HL-60 (cell line): ENCODE measurements around the gene PLCD4.

ENCODE experiments used
- DNase-seq, 2 experiments: peaks; one replicate each; pipeline ENCODE4 v3.0.0-alpha.2; 2010 to 2020; ENCODE audit warnings: low read depth in 1 of 2, low spot score in 1 of 2
- H3K27ac ChIP-seq: fragments of 250-450 bp; sonication (Bioruptor Pico); replicated peaks from 2 replicates; pipeline ENCODE4 v1.5.1; 2020; ENCODE audit warnings: mild to moderate bottlenecking, moderate library complexity
- H3K27me3 ChIP-seq: fragments of 250-450 bp; sonication (Bioruptor Pico); 2 replicates; pipeline ENCODE4 v1.5.1; 2021; ENCODE audit warnings: mild to moderate bottlenecking, moderate library complexity; ENCODE audit not compliant: insufficient read depth, poor library complexity, severe bottlenecking
- H3K4me3 ChIP-seq: replicated peaks from 2 replicates; pipeline ENCODE4 v1.5.1; 2011; ENCODE audit warnings: mild to moderate bottlenecking, control low read depth, low read length; ENCODE audit not compliant: insufficient read depth
- CTCF ChIP-seq: IDR thresholded peaks from one replicate; pipeline ENCODE4 v1.5.1; 2011; ENCODE audit warnings: low read length, control low read depth, inconsistent platforms; ENCODE audit not compliant: insufficient read depth
- GABPA ChIP-seq: IDR thresholded peaks from 2 replicates; pipeline ENCODE4 v1.6.1; 2012; ENCODE audit warnings: low read depth
- POLR2AphosphoS5 ChIP-seq: IDR thresholded peaks from 2 replicates; pipeline ENCODE4 v1.6.1; 2012; ENCODE audit warnings: low read depth
- SPI1 ChIP-seq: IDR thresholded peaks from 2 replicates; pipeline ENCODE4 v1.6.1; 2012; ENCODE audit warnings: low read depth, mild to moderate bottlenecking, borderline replicate concordance
- long read RNA-seq: library from polyadenylated mRNA; unstranded; transcript quantifications from one replicate; pipeline ENCODE4 v2.0.0, GENCODE V29; 2020
- TF ChIP-seq, protein P1 (sequence below): IDR thresholded peaks from 2 replicates; pipeline ENCODE4 v1.6.1; 2012; ENCODE audit warnings: low read depth; ENCODE audit not compliant: insufficient replicate concordance

Gene PLCD4
- long read RNA-seq, result 0 reads

- DNase-seq, result no peak
- Histone ChIP-seq H3K27me3 (no peaks in the 10 kb centered on the region), H3K27ac (no peak within 1 kb of the TSS), H3K4me3 (no peak within 1 kb of the TSS)
- TF ChIP-seq, protein P1, sequence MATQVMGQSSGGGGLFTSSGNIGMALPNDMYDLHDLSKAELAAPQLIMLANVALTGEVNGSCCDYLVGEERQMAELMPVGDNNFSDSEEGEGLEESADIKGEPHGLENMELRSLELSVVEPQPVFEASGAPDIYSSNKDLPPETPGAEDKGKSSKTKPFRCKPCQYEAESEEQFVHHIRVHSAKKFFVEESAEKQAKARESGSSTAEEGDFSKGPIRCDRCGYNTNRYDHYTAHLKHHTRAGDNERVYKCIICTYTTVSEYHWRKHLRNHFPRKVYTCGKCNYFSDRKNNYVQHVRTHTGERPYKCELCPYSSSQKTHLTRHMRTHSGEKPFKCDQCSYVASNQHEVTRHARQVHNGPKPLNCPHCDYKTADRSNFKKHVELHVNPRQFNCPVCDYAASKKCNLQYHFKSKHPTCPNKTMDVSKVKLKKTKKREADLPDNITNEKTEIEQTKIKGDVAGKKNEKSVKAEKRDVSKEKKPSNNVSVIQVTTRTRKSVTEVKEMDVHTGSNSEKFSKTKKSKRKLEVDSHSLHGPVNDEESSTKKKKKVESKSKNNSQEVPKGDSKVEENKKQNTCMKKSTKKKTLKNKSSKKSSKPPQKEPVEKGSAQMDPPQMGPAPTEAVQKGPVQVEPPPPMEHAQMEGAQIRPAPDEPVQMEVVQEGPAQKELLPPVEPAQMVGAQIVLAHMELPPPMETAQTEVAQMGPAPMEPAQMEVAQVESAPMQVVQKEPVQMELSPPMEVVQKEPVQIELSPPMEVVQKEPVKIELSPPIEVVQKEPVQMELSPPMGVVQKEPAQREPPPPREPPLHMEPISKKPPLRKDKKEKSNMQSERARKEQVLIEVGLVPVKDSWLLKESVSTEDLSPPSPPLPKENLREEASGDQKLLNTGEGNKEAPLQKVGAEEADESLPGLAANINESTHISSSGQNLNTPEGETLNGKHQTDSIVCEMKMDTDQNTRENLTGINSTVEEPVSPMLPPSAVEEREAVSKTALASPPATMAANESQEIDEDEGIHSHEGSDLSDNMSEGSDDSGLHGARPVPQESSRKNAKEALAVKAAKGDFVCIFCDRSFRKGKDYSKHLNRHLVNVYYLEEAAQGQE, result no peak
- no peak for TF ChIP-seq SPI1
- TF ChIP-seq CTCF, result no peak
- no peak for TF ChIP-seq POLR2AphosphoS5
- no peak for TF ChIP-seq GABPA
These were observed at the start of gene PLCD4 for GRCh38 chr2:218607436-218608115. Gene PLCD4 (plus strand): TSS chr2:218607899. CDS start chr2:218615740, 7,841 bp downstream.

DNA sequence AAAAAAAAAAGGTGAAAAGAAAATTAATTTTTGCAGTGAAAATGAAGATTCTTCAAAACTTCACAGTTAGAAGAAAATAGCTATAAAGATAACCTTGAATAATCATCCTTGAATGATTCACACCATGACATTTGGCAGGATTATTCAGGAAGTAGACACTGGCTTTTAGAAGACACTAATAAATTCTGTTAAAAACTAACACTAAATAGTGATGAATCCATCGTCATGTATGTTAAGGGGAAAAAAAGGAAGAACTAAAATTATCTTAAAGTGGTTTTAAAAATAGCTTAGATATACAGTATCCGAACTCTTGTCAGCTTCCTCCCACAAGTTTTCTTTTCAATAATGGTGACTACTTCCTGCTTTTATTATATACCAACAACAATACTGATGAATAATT is 49.8 kb upstream of the PLCD4 start:
- H3K27ac ChIP-seq, result no peak overlapping the region
- no peak for DNase-seq
- no peak overlapping the region for H3K4me3 ChIP-seq
- TF ChIP-seq POLR2AphosphoS5 (no peak), SPI1 (no peak), CTCF (no peak), GABPA (no peak)
- TF ChIP-seq, protein P1, result no peak
- no peaks in the 10 kb centered on the region for H3K27me3 ChIP-seq

DNA sequence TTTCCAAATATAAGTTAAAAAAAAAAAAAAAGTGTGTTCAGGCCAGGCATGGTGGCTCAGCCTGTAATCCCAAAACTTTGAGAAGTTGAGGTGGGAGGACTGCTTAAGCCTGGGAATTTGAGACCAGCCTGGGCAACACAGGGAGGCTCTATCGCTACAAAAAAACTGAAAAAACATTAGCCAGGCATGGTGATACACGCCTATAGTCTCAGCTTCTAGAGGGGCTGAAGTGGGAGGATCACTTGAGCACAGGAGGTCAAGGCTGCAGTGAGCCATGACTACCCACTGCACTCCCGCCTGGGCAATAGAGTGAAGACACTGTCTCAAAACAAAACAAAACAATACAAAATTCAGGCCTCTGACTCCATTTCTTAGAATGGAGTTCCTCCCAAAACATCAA is 48.7 kb upstream of the PLCD4 start:
- Histone ChIP-seq H3K27ac (no peak overlapping the region), H3K27me3 (no peaks in the 10 kb centered on the region), H3K4me3 (no peak overlapping the region)
- TF ChIP-seq GABPA (no peak), POLR2AphosphoS5 (no peak)
- TF ChIP-seq, protein P1, result no peak
- DNase-seq, result no peak
